HUES6 (cell line): Measurements from ENCODE around the gene NUP93.

ENCODE experiments used
- H3K27ac ChIP-seq: 2 replicates; pipeline ENCODE4 v1.7.0; 2013; ENCODE audit warnings: low read depth, mild to moderate bottlenecking, low read length, inconsistent platforms
- H3K27me3 ChIP-seq: 2 replicates; pipeline ENCODE4 v1.6.1; 2013; ENCODE audit warnings: low read length; ENCODE audit not compliant: control insufficient read depth, insufficient read depth
- H3K36me3 ChIP-seq: 2 replicates; pipeline ENCODE4 v1.6.1; 2013; ENCODE audit warnings: low read length; ENCODE audit not compliant: control insufficient read depth, insufficient read depth
- H3K4me1 ChIP-seq: 2 replicates; pipeline ENCODE4 v1.6.1; 2013; ENCODE audit warnings: low read length; ENCODE audit not compliant: control insufficient read depth, insufficient read depth
- H3K4me3 ChIP-seq: 2 replicates; pipeline ENCODE4 v1.5.1; 2013; ENCODE audit warnings: low read depth, low read length
- H3K9ac ChIP-seq: one replicate; pipeline ENCODE4 v1.6.1; 2013; ENCODE audit warnings: mild to moderate bottlenecking, low read length
- H3K9me3 ChIP-seq: 2 replicates; pipeline ENCODE4 v1.6.1; 2013; ENCODE audit warnings: low read depth, low read length; ENCODE audit not compliant: control insufficient read depth, insufficient read depth

Gene NUP93

DNA sequence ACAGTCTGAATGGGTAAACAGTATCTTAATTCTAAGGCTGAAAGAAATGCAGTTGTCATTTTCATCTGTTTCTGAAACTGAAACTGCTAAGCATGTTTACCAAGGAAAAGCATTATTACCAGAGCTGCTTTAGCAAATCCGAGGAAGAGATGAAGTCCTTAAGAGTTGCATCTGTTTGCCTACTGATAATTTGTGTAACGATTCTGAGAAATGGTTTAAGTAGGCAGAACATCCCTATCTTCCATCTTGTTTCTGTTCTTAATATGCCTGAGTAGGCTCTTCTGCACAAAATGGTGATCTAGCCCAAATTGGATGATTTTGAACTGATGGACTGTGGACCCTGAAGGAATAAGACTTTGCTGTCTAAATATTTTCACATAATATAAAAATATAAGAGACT, 34.9 kb downstream of the NUP93 start:
- peaks cover 49% of the 10 kb centered on the region for H3K36me3 ChIP-seq
- H3K4me3 ChIP-seq = no peak overlapping the region
- no peaks in the 10 kb centered on the region for H3K4me1 ChIP-seq
- no peaks in the 10 kb centered on the region for H3K27me3 ChIP-seq
- no peaks in the 10 kb centered on the region for H3K9me3 ChIP-seq
- H3K9ac ChIP-seq = no peak overlapping the region
- H3K27ac ChIP-seq = no peak overlapping the region

DNA sequence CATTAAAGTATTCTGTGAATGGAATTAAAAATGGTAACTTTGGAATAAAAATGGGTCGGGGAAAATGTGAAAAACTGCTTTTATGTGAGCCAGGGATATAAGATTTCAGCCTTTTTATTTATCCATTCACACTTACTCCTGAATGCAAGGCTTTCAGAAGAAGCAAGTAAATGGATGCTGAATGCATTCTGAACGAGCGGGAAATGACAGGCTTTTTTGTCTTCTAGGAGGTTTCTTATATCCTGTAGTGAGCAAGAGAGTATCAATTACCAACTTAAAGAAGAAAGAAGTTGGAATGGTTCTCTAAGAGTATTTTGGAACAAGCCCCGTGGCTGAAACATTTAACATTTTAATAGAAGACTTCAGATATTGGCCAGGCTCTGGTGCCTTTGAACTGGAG, 36.0 kb downstream of the NUP93 start:
- Histone ChIP-seq H3K36me3 (peaks cover 38% of the 10 kb centered on the region), H3K9me3 (no peaks in the 10 kb centered on the region), H3K27ac (no peak overlapping the region), H3K9ac (no peak overlapping the region), H3K4me3 (no peak overlapping the region), H3K4me1 (no peaks in the 10 kb centered on the region), H3K27me3 (no peaks in the 10 kb centered on the region)

GRCh38 chr16:56767024-56767423, 37.1 kb downstream of the NUP93 start:
- no peak overlapping the region for H3K27ac ChIP-seq
- peaks cover 28% of the 10 kb centered on the region for H3K36me3 ChIP-seq
- no peaks in the 10 kb centered on the region for H3K4me1 ChIP-seq
- no peak overlapping the region for H3K9ac ChIP-seq
- no peaks in the 10 kb centered on the region for H3K27me3 ChIP-seq
- H3K9me3 ChIP-seq = no peaks in the 10 kb centered on the region
- H3K4me3 ChIP-seq = no peak overlapping the region

DNA sequence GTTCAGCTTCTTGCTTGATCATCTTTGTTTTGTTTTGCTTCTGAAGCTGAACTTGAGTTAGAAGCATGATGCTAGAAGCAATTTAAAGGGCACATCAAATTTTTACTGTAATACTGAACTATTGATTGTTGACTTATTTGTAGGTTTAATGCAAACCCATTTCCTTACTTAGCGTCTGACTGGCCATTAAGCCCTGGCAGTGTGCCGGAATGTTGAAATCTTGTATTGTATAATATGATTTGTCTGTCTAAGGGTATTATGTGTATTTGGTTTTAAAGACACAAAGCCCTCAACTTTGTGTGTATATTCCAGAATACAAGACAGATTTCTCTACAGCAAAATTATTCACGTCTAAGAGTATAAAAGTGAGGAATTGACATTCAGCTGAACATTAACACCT, 39.7 kb downstream of the NUP93 start:
- Histone ChIP-seq H3K4me1 (no peaks in the 10 kb centered on the region), H3K27me3 (no peaks in the 10 kb centered on the region), H3K9ac (no peak overlapping the region), H3K9me3 (no peaks in the 10 kb centered on the region), H3K4me3 (no peak overlapping the region), H3K27ac (no peak overlapping the region), H3K36me3 (peaks cover 11% of the 10 kb centered on the region)

DNA sequence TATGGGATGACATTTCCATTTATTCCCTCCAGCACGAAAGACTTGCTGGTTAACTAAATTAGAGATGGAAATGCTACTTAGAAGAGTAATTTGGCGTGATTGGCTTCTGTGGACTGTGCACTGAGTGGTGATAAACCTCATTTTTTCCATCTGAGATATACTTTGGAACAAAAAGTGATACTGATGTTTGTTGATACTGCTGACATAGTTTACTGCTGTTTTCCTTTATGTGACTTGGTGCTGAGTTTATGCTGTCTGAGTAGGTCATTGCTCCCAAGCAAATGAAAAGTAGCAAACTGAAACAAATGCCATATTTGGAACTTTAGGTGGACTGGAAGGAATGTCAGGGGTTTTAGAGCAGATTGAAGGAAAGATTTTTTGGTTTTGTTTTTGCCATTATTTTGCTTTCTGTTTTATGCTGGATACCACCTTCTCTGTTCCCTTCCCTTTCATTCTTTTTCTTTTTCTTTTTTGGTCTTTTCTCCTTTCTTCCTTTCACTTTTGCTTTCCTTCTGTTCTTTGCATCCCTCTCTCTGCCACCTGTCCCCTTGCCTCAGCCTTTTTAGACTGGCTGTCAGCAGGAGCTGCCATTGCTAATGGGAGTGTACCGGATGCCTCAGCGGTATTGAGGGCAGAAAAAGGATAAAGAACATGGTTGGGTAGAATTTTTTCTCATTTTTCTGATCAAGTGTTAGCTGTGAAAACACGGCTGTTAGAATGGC, 41.8 kb downstream of the NUP93 start:
- Histone ChIP-seq H3K4me1 (peaks cover 9% of the 10 kb centered on the region), H3K9me3 (no peaks in the 10 kb centered on the region), H3K4me3 (no peak overlapping the region), H3K27me3 (no peaks in the 10 kb centered on the region), H3K27ac (no peak overlapping the region), H3K36me3 (peaks cover 4% of the 10 kb centered on the region; the same call in 1 of the 2 replicates), H3K9ac (no peak overlapping the region)

GRCh38 chr16:56773532-56773931, 43.6 kb downstream of the NUP93 start:
- H3K9ac ChIP-seq = no peak overlapping the region
- no peaks in the 10 kb centered on the region for H3K36me3 ChIP-seq
- H3K4me3 ChIP-seq = no peak overlapping the region
- no peaks in the 10 kb centered on the region for H3K27me3 ChIP-seq
- H3K4me1 ChIP-seq = peaks cover 9% of the 10 kb centered on the region
- no peaks in the 10 kb centered on the region for H3K9me3 ChIP-seq
- no peak overlapping the region for H3K27ac ChIP-seq

- Histone ChIP-seq H3K4me1 (peaks cover 9% of the 10 kb centered on the region), H3K27ac (no peak overlapping the region)
Measured at GRCh38 chr16:56774016-56774680, 44.2 kb downstream of the NUP93 start.

GRCh38 chr16:56775162-56775561, 45.2 kb downstream of the NUP93 start:
- Histone ChIP-seq H3K9ac (no peak overlapping the region), H3K4me1 (peaks cover 15% of the 10 kb centered on the region), H3K4me3 (no peak overlapping the region), H3K36me3 (no peaks in the 10 kb centered on the region), H3K27ac (no peak overlapping the region), H3K9me3 (no peaks in the 10 kb centered on the region), H3K27me3 (no peaks in the 10 kb centered on the region)

More at GRCh38 chr16:56774016-56774680, 44.2 kb downstream of the NUP93 start:
- H3K36me3 ChIP-seq = no peaks in the 10 kb centered on the region
- H3K9ac ChIP-seq = no peak overlapping the region
- no peaks in the 10 kb centered on the region for H3K9me3 ChIP-seq
- no peak overlapping the region for H3K4me3 ChIP-seq
- H3K27me3 ChIP-seq = no peaks in the 10 kb centered on the region

DNA sequence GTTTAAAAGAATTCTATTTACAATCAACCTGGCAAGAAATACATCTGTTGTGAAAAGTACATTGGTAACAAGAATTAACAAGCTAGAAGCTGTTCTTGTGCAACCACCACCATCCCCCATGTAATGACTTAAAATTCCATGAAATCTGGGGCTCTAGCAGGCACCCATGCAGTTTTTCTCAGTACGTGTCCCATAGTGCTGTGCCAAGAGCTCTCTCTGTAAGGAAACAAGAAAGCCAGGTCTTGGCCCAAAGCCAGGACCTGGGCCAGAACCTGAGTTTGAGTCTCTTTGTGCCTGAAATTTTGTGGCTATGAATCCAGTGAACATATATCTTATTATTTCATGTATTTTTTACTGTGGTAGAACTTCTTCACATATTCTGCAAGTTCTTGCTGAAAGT, 46.6 kb downstream of the NUP93 start:
- no peaks in the 10 kb centered on the region for H3K36me3 ChIP-seq
- H3K9me3 ChIP-seq = no peaks in the 10 kb centered on the region
- peaks cover 25% of the 10 kb centered on the region for H3K4me1 ChIP-seq
- H3K4me3 ChIP-seq = no peak overlapping the region
- no peak overlapping the region for H3K27ac ChIP-seq
- no peaks in the 10 kb centered on the region for H3K27me3 ChIP-seq
- no peak overlapping the region for H3K9ac ChIP-seq

DNA sequence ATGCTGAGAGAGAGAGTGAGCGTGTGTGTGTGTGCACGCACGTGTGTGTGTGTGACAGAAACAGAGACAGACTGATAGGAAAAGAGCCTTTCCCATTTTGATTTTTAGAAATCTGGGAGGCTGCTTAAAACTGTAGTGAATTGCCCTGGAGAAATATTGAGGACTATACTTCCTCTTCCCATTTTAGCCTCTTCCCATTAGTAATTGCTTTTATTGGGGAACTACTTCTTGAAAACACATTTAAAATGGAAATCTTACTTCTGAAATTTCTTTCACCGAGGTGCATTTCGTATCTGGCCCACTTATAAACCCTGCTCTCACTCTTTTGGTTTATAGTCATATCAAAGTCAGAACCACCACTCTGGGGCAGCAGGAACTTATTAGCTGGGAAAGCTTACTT, 47.1 kb downstream of the NUP93 start:
- no peaks in the 10 kb centered on the region for H3K36me3 ChIP-seq
- H3K9me3 ChIP-seq = no peaks in the 10 kb centered on the region
- no peak overlapping the region for H3K4me3 ChIP-seq
- H3K27ac ChIP-seq = no peak overlapping the region
- H3K27me3 ChIP-seq = no peaks in the 10 kb centered on the region
- H3K9ac ChIP-seq = no peak overlapping the region
- peaks cover 29% of the 10 kb centered on the region for H3K4me1 ChIP-seq

DNA sequence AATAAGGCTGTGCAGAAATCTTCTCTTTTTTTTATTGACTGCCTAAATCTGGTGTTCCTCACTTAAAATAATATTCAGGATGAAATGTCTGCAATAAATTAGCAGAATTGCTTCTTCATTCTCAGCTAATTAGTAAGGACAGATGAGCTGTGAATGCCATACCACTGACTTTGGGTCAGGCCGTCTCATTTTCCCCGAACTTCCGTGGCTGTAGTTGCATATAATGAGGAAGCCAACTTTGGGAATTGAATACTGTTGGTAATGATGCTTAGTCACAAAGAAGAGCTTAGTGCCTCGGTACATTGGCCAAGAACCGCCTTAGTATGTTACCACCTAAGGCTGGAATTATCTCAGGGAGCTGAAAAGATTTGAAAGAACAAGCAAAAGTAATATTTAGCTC, 47.6 kb downstream of the NUP93 start:
- no peaks in the 10 kb centered on the region for H3K9me3 ChIP-seq

More for the DNA sequence above, 47.6 kb downstream of the NUP93 start:
- Histone ChIP-seq H3K4me1 (peaks cover 32% of the 10 kb centered on the region), H3K9ac (no peak overlapping the region), H3K27me3 (no peaks in the 10 kb centered on the region), H3K36me3 (no peaks in the 10 kb centered on the region), H3K27ac (no peak overlapping the region), H3K4me3 (no peak overlapping the region)
